ENCODE data around the gene OLA1. TPM values are rescaled to one million over a fixed set of nuclear protein-coding genes. Genes with fewer than 3 reads are reported as not detected.
"Not testable (repeated sequence)": the region's sequence is repeated elsewhere in the genome, so short reads cannot be mapped to it uniquely, and the experiment has no call there.

Gene OLA1
- total RNA-seq, result 10 to 100 TPM; 64.3 to 83.1 TPM

DNA sequence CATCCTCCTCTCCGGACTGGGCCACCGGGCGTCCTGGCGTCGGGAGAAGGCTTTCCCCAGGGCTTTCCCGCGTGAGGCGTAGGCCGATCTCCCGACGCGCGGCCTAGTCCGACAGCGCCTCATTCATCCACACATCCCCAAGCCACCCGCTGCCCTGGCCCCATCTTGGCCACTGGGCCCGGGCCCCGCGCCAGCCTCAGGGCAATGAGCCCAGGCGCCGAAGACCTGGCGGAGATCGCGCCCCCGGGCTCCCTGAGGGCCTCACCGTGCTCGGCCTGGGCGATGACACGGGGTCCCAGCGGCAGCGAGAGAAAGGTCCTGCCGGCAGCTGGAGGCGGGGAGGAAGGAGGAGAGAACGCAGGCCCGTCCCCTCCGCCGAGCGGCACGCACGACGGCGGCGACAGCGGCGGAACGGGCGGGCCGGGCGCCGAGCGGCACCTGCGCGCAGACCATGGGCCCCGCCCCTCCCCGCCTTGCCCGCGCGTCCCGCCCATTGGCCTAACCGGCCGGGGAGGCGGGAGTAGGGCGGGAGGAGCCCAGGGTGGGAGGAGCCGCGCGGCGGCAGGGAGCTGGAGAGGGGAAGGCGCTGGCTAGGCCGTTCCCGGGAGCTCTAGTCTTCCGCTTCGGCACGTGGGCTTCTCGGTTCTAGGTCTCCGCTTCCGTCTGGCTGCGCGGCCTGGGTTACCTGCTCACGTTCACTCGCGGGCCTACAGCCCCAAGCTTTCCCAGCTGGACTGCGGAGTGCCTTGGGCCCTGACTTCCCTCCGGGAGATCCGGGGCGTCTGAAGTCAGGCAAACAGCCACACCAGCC lies at the start of gene OLA1:
Gene OLA1, minus strand, starts transcription at position 346 of the 811 bp plus-strand sequence. CDS start 1,717 bp downstream, outside the sequence.
- no peaks in the 10 kb centered on the region for H3K9me3 Mint-ChIP-seq (ENCODE audit: low read depth)
- CTCF ChIA-PET, result interaction anchor here (1.2 to 1.7 kb wide), 4 partner anchors 11 to 283 kb away, joined by 3 to 6 read pairs (median 3); partner anchors contain the start of gene SP3

DNA sequence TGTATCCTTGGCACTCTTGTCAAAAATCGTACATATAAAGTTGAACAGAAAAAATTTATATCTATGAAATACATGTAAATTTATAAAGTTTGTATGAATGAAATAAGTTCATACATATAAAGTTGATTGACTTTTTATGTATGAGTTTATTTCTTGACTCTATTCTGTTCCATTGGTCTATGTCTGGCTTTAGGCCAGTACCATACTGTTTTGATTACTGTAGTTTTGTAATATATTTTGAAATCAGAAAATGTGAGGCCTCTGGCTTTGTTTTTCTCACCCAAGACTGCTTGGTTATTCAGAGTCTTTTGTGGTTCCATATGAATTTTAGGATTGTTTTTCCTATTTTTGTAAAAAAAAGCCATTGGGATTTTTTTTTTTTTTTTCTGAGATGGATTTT lies 44.6 kb upstream of the OLA1 start:
- Mint-ChIP-seq H3K4me3 (no peak overlapping the region), H3K4me1 (no peaks in the 10 kb centered on the region), H3K36me3 (no peaks in the 10 kb centered on the region), H3K9me3 (ENCODE audit: low read depth) (no peaks in the 10 kb centered on the region), H3K27ac (no peak overlapping the region), H3K27me3 (peaks cover 30% of the 10 kb centered on the region)
- ATAC-seq (no peak), DNase-seq (no peak)
- CTCF ChIA-PET, result no interaction called here

More for the DNA sequence above, at the start of gene OLA1:
- H3K27ac Mint-ChIP-seq, result peak within 1 kb of the TSS; percentile 81
- ATAC-seq (peak; percentile 97), DNase-seq (peak; percentile 96)
- H3K4me1 Mint-ChIP-seq, result peaks cover 30% of the 10 kb centered on the region
- peaks cover 15% of the 10 kb centered on the region for H3K36me3 Mint-ChIP-seq
- H3K4me3 Mint-ChIP-seq, result peak within 1 kb of the TSS; percentile 78
- H3K27me3 Mint-ChIP-seq, result no peaks in the 10 kb centered on the region

GRCh38 chr2:174286172-174286571 lies 37.8 kb upstream of the OLA1 start:
- Mint-ChIP-seq H3K36me3 (no peaks in the 10 kb centered on the region), H3K27ac (no peak overlapping the region), H3K9me3 (ENCODE audit: low read depth) (no peaks in the 10 kb centered on the region), H3K4me1 (no peaks in the 10 kb centered on the region), H3K4me3 (no peak overlapping the region), H3K27me3 (peaks cover 65% of the 10 kb centered on the region)
- DNase-seq, result no peak
- CTCF ChIA-PET, result no interaction called here
- ATAC-seq, result no peak

DNA sequence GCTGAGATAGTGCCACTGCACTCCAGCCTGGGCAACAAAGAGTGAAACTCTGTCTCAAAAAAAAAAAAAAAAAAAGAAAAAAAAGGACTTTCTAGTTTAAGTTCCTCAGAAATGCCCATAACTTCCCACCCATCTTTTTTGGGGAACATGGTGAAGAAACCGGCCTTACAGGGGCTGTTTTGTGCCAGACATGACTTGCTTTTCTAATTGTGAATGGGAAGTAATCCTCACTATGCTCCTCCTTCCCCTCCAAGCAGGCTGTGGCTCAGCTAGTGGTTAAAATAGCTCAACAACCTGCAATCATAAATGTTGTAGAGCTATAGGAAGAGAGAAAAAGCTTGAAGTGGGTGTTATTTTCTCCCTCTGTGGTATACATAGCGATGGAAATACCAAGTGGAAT lies 34.1 kb upstream of the OLA1 start:
- no peaks in the 10 kb centered on the region for H3K36me3 Mint-ChIP-seq
- peaks cover 49% of the 10 kb centered on the region for H3K27me3 Mint-ChIP-seq
- CTCF ChIA-PET, result no interaction called here
- H3K4me3 Mint-ChIP-seq, result no peak overlapping the region
- ATAC-seq (no peak), DNase-seq (no peak)
- H3K9me3 Mint-ChIP-seq (ENCODE audit: low read depth), result no peaks in the 10 kb centered on the region
- H3K4me1 Mint-ChIP-seq, result no peaks in the 10 kb centered on the region
- no peak overlapping the region for H3K27ac Mint-ChIP-seq

DNA sequence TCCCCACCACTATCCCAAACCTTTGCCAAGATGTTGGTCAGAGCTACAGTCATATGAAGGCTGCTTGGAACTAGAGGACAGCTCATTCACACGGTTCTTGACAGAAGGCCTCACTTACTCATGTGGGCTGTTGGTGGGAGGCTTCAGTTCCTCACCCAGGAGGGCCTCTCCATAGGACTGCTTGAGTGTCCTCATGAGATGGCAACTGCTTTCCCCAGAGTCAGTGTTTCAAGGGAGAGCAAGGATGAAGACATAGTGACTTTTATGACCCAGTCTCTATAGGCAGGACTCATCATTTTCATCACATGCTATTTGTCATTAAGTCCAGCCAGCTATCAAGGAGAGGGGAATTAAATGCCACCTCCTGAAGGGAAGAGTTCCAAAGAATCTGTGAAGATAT lies 33.4 kb upstream of the OLA1 start:
- Mint-ChIP-seq H3K36me3 (no peaks in the 10 kb centered on the region), H3K27ac (no peak overlapping the region), H3K4me3 (no peak overlapping the region), H3K4me1 (no peaks in the 10 kb centered on the region), H3K27me3 (peaks cover 48% of the 10 kb centered on the region), H3K9me3 (ENCODE audit: low read depth) (no peaks in the 10 kb centered on the region)
- DNase-seq (no peak), ATAC-seq (no peak)
- CTCF ChIA-PET, result no interaction called here

DNA sequence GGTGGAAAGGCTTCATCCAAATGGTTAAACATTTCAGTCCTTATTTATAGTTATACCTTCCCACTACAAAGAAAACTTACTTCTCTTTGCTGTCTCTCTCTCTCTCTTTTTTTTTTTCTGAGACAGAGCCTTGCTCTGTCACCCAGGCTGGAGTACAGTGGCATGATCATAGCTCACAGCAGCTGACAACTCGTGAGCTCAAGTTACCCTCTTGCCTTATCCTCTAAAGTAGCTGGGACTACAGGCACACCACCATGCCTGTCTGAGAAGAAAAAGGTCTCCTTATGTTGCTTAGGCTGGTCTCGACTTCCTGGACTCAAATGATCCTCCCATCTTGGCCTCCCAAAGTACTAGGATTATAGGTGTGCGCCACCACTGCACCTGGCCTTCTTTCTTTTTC lies 32.3 kb upstream of the OLA1 start:
- CTCF ChIA-PET, result no interaction called here
- H3K4me3 Mint-ChIP-seq, result no peak overlapping the region
- H3K9me3 Mint-ChIP-seq (ENCODE audit: low read depth), result no peaks in the 10 kb centered on the region
- no peak overlapping the region for H3K27ac Mint-ChIP-seq
- no peaks in the 10 kb centered on the region for H3K4me1 Mint-ChIP-seq
- H3K36me3 Mint-ChIP-seq, result no peaks in the 10 kb centered on the region
- ATAC-seq (no peak), DNase-seq (no peak)
- peaks cover 39% of the 10 kb centered on the region for H3K27me3 Mint-ChIP-seq

GRCh38 chr2:174270263-174270662 lies 21.9 kb upstream of the OLA1 start:
- peaks cover 26% of the 10 kb centered on the region for H3K27me3 Mint-ChIP-seq
- H3K27ac Mint-ChIP-seq; H3K36me3 Mint-ChIP-seq; CTCF ChIA-PET; H3K4me1 Mint-ChIP-seq; H3K4me3 Mint-ChIP-seq; DNase-seq; H3K9me3 Mint-ChIP-seq (ENCODE audit: low read depth); ATAC-seq: not testable (repeated sequence)

- Mint-ChIP-seq H3K27me3 (peaks cover 41% of the 10 kb centered on the region), H3K36me3 (no peaks in the 10 kb centered on the region), H3K4me1 (no peaks in the 10 kb centered on the region), H3K9me3 (ENCODE audit: low read depth) (no peaks in the 10 kb centered on the region), H3K27ac (no peak overlapping the region), H3K4me3 (no peak overlapping the region)
- CTCF ChIA-PET, result no interaction called here
- no peak for DNase-seq
- ATAC-seq, result no peak
Observed at GRCh38 chr2:174266288-174266687, 18.0 kb upstream of the OLA1 start.

DNA sequence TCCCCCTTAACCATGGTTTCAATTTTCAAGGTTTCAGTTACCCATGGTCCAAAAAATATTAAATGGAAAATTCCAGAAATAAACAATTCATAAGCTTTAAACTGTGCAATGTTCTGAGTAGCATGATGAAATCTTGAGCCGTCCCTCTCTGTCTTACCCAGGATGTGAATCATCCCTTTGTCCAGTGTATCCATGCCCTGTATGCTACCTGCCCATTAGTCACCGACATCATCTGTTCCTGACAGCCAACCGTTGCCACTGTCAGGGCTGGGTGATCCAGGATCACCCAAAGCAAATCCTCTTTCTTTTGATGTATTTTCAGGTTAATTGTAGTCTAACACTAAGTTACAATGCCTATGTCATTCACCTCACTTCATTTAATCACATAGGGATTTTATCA lies 15.7 kb upstream of the OLA1 start:
- H3K36me3 Mint-ChIP-seq, result no peaks in the 10 kb centered on the region
- no peak overlapping the region for H3K4me3 Mint-ChIP-seq
- CTCF ChIA-PET, result no interaction called here
- H3K9me3 Mint-ChIP-seq (ENCODE audit: low read depth), result no peaks in the 10 kb centered on the region
- ATAC-seq, result no peak
- H3K27ac Mint-ChIP-seq, result no peak overlapping the region
- H3K27me3 Mint-ChIP-seq, result peaks cover 51% of the 10 kb centered on the region
- no peak for DNase-seq
- H3K4me1 Mint-ChIP-seq, result no peaks in the 10 kb centered on the region

DNA sequence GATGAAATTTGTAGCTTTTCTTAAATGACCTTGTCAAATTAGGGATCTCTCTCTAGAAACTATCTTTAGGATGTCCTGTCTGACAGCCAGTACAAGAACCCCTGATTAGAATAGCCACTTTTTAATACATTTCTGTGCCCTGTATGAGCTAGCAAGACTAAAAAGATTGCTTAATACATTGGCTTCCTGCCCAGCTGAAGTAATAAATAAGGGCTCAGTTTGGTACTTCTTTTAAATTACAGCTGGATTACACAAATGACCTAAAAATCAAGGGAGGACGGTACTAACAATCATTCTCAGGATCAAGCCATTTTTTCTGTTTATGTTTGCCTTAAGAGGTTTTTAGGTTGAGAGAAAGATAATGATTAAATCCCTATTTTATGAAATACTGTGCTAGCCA lies 11.6 kb upstream of the OLA1 start:
- Mint-ChIP-seq H3K4me1 (no peaks in the 10 kb centered on the region), H3K36me3 (no peaks in the 10 kb centered on the region), H3K4me3 (no peak overlapping the region), H3K27me3 (peaks cover 30% of the 10 kb centered on the region), H3K9me3 (ENCODE audit: low read depth) (no peaks in the 10 kb centered on the region), H3K27ac (no peak overlapping the region)
- ATAC-seq, result no peak
- CTCF ChIA-PET, result no interaction called here
- DNase-seq, result no peak

GRCh38 chr2:174254267-174254666 lies 5.9 kb upstream of the OLA1 start:
- ATAC-seq (no peak), DNase-seq (no peak)
- Mint-ChIP-seq H3K4me1 (peaks cover 3% of the 10 kb centered on the region), H3K27ac (no peak overlapping the region), H3K4me3 (no peak overlapping the region), H3K27me3 (peaks cover 5% of the 10 kb centered on the region), H3K9me3 (ENCODE audit: low read depth) (no peaks in the 10 kb centered on the region), H3K36me3 (no peaks in the 10 kb centered on the region)
- CTCF ChIA-PET, result no interaction called here

GRCh38 chr2:174248998-174249592 lies 763 bp upstream of the OLA1 start:
- CTCF ChIA-PET, result interaction anchor here (1.2 to 1.7 kb wide), 4 partner anchors 12 to 284 kb away, joined by 3 to 6 read pairs (median 3); partner anchors contain the start of gene SP3
- peaks cover 11% of the 10 kb centered on the region for H3K36me3 Mint-ChIP-seq
- DNase-seq, result no peak
- H3K27ac Mint-ChIP-seq, result peak overlapping the region; percentile 80
- peaks cover 30% of the 10 kb centered on the region for H3K4me1 Mint-ChIP-seq
- ATAC-seq, result no peak
- no peaks in the 10 kb centered on the region for H3K9me3 Mint-ChIP-seq (ENCODE audit: low read depth)
- peak overlapping the region; percentile 78 for H3K4me3 Mint-ChIP-seq
- no peaks in the 10 kb centered on the region for H3K27me3 Mint-ChIP-seq

GRCh38 chr2:174247474-174248186 lies 702 bp downstream of the OLA1 start:
- H3K27me3 Mint-ChIP-seq, result no peaks in the 10 kb centered on the region
- CTCF ChIA-PET, result interaction anchor here (0.7 to 1.7 kb wide), 3 partner anchors 13 to 94 kb away, joined by 3 to 6 read pairs (median 3); no protein-coding TSS in a partner anchor
- H3K4me1 Mint-ChIP-seq, result peaks cover 30% of the 10 kb centered on the region
- H3K4me3 Mint-ChIP-seq, result peak overlapping the region; percentile 78
- H3K36me3 Mint-ChIP-seq, result peaks cover 20% of the 10 kb centered on the region
- H3K9me3 Mint-ChIP-seq (ENCODE audit: low read depth), result no peaks in the 10 kb centered on the region
- peak overlapping the region; percentile 81 for H3K27ac Mint-ChIP-seq
- ATAC-seq, result no peak
- peak; percentile 42 for DNase-seq
